Mesodermal cell (in vitro differentiated cells): ENCODE data around the gene CCT4.
"Not testable (repeated sequence)": the region's sequence is repeated elsewhere in the genome, so short reads cannot be mapped to it uniquely, and the experiment has no call there.

Source experiments
- H3K27ac ChIP-seq: 2 replicates; pipeline ENCODE4 v1.7.0; 2013; ENCODE audit warnings: mild to moderate bottlenecking, low read depth, low read length, moderate library complexity; ENCODE audit not compliant: severe bottlenecking
- H3K36me3 ChIP-seq: 2 replicates; pipeline ENCODE4 v1.7.1; 2013; ENCODE audit warnings: mild to moderate bottlenecking, low read length, moderate library complexity; ENCODE audit not compliant: control insufficient read depth, insufficient read depth
- H3K4me1 ChIP-seq: one replicate; pipeline ENCODE4 v1.7.1; 2013; ENCODE audit warnings: mild to moderate bottlenecking, low read length; ENCODE audit not compliant: insufficient read depth, control insufficient read depth, poor library complexity, severe bottlenecking
- H3K4me3 ChIP-seq: 2 replicates; pipeline ENCODE4 v1.7.0; 2013; ENCODE audit warnings: low read length, control low read depth, mild to moderate bottlenecking; ENCODE audit not compliant: insufficient read depth, poor library complexity, severe bottlenecking; ENCODE audit errors: extremely low read depth
- H3K9me3 ChIP-seq: 2 replicates; pipeline ENCODE4 v1.7.1; 2013; ENCODE audit warnings: mild to moderate bottlenecking, low read length, moderate library complexity; ENCODE audit not compliant: control insufficient read depth
- WGBS, 2 experiments: methylation state at CpG; one replicate each; pipeline ENCODE4 v1.1.5; 2013; ENCODE audit warnings: missing lambda C conversion rate in 2 of 2; ENCODE audit not compliant: insufficient coverage in 2 of 2; 5-methylcytosine and 5-hydroxymethylcytosine counted together

Gene CCT4

GRCh38 chr2:61851270-61851669 lies 37.2 kb downstream of the CCT4 start:
- H3K4me1 ChIP-seq, H3K36me3 ChIP-seq, H3K27ac ChIP-seq, H3K4me3 ChIP-seq, H3K9me3 ChIP-seq: not testable (repeated sequence)
- WGBS, 2 experiments, result 92 to 96% methylated on average over 4 to 5 of the region's 10 CpGs

GRCh38 chr2:61845320-61845719 lies 43.1 kb downstream of the CCT4 start:
- WGBS, 2 experiments, result 100% methylated on average over 1 of the region's 3 CpGs
- H3K36me3 ChIP-seq, result peaks cover 9% of the 10 kb centered on the region

GRCh38 chr2:61841286-61841685 lies 47.2 kb downstream of the CCT4 start:
- 93 to 97% methylated on average over 2 to 3 of the region's 3 CpGs for WGBS, 2 experiments
- H3K4me3 ChIP-seq, result no peak overlapping the region
- no peaks in the 10 kb centered on the region for H3K9me3 ChIP-seq
- no peaks in the 10 kb centered on the region for H3K4me1 ChIP-seq
- peaks cover 17% of the 10 kb centered on the region for H3K36me3 ChIP-seq
- H3K27ac ChIP-seq, result no peak overlapping the region

More at GRCh38 chr2:61845320-61845719, 43.1 kb downstream of the CCT4 start:
- H3K9me3 ChIP-seq, result no peaks in the 10 kb centered on the region
- no peak overlapping the region for H3K27ac ChIP-seq
- no peaks in the 10 kb centered on the region for H3K4me1 ChIP-seq
- H3K4me3 ChIP-seq, result no peak overlapping the region

- peaks cover 18% of the 10 kb centered on the region for H3K36me3 ChIP-seq
- WGBS, 2 experiments, result 100% methylated on average over 1 of the region's 1 CpG
- H3K9me3 ChIP-seq, result no peaks in the 10 kb centered on the region
- H3K4me3 ChIP-seq, result no peak overlapping the region
- no peaks in the 10 kb centered on the region for H3K4me1 ChIP-seq
- no peak overlapping the region for H3K27ac ChIP-seq
Measured at GRCh38 chr2:61834893-61835292, 53.6 kb downstream of the CCT4 start.

- H3K36me3 ChIP-seq, result peaks cover 11% of the 10 kb centered on the region
- WGBS, 2 experiments, result no CpG with 5 or more reads among the region's 1 CpG
- H3K4me1 ChIP-seq, result no peaks in the 10 kb centered on the region
- H3K9me3 ChIP-seq, result no peaks in the 10 kb centered on the region
- H3K27ac ChIP-seq, result no peak overlapping the region
- H3K4me3 ChIP-seq, result no peak overlapping the region
Measured at GRCh38 chr2:61833971-61834370, 54.5 kb downstream of the CCT4 start.

- Histone ChIP-seq H3K4me3 (no peak overlapping the region), H3K9me3 (no peaks in the 10 kb centered on the region), H3K27ac (no peak overlapping the region), H3K36me3 (peaks cover 11% of the 10 kb centered on the region), H3K4me1 (no peaks in the 10 kb centered on the region)
- 90 to 92% methylated on average over 6 to 7 of the region's 11 CpGs for WGBS, 2 experiments
Measured at GRCh38 chr2:61832183-61832841, 56.1 kb downstream of the CCT4 start.

GRCh38 chr2:61822255-61822654 lies 66.2 kb downstream of the CCT4 start:
- Histone ChIP-seq H3K36me3 (no peaks in the 10 kb centered on the region), H3K4me3 (no peak overlapping the region), H3K4me1 (no peaks in the 10 kb centered on the region), H3K27ac (no peak overlapping the region), H3K9me3 (no peaks in the 10 kb centered on the region)
- 100% methylated on average over 1 of the region's 2 CpGs; no CpG with 5 or more reads in 1 of the 2 experiments for WGBS, 2 experiments
